ENCODE results near the gene PECR.
A peak's percentile ranks its signal among the peaks of the same experiment; 100 is the strongest.
"Not testable (repeated sequence)": the region's sequence is repeated elsewhere in the genome, so short reads cannot be mapped to it uniquely, and the experiment has no call there.

The PECR gene

GRCh38 chr2:216023055-216023648 is 58.5 kb downstream of the PECR start:
- DNase-seq, result peak; percentile 56 to 65

GRCh38 chr2:216021768-216022565 is 59.6 kb downstream of the PECR start:
- no peak for DNase-seq

DNA sequence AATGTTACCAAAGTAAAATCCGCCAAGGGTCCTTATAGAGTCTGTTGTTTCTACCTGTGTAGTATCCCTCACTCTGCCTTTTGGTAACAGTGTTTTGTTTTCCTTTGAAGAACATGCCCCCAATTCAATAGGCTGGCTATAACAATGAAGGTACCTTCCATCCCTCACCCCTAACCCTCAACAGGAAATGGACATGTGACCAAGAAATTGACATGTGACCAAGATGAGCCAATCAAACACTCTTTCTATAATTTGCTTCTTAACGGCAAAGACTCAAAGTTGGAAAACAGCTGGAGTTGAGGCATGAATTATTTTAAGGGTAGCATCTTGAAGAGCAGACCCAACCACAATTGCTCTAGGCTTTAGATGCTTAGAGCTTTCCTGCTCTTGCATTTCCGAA is 62.9 kb downstream of the PECR start:
- DNase-seq, result no peak

DNA sequence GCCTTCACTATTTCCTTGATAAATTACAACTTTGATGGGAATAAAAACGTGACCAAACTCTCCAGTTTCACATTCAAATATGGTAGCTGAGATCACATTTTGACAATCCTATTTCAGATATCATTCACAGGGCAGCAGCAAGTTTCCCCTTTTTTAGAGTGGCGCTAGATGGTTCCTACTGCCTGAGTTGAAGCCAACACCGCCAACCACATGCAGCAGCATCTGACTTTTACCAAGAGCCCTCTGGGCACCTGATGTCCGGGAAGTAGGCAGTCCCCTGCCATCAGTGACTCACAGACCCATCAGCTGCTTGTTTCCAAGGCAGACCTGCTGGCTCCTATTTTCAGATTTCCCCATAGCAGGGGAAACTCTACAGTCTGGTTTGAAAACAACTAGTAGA is 64.2 kb downstream of the PECR start:
- DNase-seq, result peak; percentile 51 to 64

DNA sequence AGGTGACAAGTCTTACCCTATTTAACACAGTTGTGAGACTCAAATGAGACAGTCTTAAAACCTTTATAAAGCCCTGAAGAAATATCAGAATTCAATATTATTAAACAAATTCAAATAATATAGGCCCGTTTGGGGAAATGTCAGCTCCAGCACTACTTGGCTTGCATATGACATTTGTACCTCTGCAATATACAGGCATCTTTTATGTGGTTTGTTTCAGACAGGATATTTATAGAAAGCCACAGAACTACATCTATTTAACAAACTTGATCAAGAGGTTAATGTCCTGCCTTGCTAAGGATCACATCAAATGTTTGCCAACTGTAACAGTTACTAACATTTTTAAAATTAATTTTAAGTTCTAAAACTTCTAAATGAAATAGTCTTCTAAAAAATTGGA is 65.0 kb downstream of the PECR start:
- no peak for DNase-seq

- DNase-seq, result peak; percentile 45 to 60
These were observed 65.7 kb downstream of the PECR start for GRCh38 chr2:216015722-216016464.

DNA sequence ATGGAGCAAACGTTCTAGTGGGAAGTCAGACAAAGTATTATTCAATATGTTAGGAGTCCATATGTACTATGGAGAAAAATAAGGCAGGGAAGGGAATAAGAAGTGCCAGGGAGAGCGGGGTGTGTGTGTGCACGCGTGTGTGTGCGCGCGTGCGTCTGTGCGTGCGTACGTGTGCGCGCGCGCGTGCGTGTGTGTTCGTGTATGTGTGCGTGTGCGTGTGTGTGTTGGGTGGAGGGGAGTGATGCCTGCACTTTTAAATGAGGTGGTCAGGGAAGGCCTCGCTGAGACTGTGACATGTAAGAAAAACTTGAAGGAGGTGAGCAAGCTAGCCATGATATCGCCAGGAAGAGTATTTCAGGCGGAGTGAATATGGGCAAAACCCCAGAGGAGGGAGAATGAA is 66.6 kb downstream of the PECR start:
- DNase-seq, result no peak

DNA sequence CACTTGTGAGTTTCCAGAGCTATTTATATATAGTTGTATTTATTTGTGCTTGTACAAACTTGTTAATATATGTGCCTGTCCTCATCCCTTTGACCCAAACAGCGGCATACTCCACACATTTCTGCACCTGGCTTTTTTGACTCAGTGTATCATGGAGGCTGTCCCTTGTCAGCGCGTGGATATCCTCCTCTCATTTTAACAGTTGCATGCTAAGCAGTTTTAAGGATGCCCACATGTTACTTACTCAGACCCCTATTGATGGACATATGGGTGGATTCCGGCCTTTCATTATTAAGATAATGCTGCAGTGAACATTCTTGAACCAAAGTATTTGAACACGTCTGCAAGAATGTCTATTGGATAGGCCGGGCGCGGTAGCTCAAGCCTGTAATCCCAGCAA is 67.6 kb downstream of the PECR start:
- DNase-seq, result no peak

GRCh38 chr2:216013080-216013909 is 68.3 kb downstream of the PECR start, which contains the start of gene MREG:
MREG (minus strand) TSS chr2:216013551; CDS start chr2:216013327, 224 bp downstream.
- DNase-seq, result peak; percentile 91 to 92

GRCh38 chr2:216012830-216013079 is 68.9 kb downstream of the PECR start:
- no peak for DNase-seq

- DNase-seq, result no peak
These were observed 69.3 kb downstream of the PECR start for GRCh38 chr2:216012133-216012829.

DNA sequence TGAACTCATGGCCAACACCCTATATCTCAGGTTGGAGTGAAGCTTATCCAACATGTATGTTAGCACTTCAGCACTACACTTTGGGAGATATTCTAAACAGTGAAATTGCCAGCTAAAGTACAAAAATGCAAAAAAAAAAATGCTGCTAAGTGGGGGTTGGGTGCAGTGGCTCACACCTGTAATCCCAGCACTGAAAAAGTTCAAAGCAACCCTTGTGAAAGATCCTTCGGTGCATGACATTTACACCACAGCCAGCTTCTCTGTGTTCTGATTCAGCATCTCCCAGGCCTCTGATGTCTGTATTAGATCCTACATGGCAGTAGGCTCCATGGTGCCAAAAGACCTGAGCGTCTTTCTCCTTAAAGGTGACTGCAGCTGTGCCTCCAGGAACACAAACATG is 72.4 kb downstream of the PECR start:
- DNase-seq, result not testable (repeated sequence)

GRCh38 chr2:216008387-216008786 is 73.2 kb downstream of the PECR start:
- DNase-seq, result no peak

DNA sequence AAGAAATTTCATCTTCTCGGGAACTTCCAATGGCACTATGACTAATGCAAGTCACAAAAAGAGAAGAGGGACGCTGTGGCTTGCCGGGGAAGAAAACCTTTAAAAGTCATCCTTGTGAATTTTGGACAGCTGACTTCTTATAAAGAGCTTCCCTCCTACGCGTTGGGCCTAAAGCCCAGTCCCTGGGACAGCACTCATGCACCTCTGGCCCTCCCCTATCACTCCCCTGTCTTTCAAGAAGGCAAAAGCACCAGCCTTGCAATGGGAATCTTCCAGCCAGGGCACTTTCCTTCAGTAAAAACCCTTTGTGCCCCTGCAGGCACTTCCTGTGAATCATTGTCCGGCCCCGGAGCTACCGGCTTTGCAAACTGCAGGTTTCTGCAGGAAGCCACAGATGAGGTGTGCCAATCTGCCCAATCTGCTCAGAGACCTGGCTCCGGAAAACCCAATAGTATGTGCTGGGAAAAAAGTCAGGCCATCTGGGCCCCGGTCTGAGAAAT is 75.4 kb downstream of the PECR start:
- DNase-seq, result peak; percentile 66 to 68

GRCh38 chr2:216004697-216005283 is 76.8 kb downstream of the PECR start:
- peak in 1 of 2 experiments; percentile 36 for DNase-seq

DNA sequence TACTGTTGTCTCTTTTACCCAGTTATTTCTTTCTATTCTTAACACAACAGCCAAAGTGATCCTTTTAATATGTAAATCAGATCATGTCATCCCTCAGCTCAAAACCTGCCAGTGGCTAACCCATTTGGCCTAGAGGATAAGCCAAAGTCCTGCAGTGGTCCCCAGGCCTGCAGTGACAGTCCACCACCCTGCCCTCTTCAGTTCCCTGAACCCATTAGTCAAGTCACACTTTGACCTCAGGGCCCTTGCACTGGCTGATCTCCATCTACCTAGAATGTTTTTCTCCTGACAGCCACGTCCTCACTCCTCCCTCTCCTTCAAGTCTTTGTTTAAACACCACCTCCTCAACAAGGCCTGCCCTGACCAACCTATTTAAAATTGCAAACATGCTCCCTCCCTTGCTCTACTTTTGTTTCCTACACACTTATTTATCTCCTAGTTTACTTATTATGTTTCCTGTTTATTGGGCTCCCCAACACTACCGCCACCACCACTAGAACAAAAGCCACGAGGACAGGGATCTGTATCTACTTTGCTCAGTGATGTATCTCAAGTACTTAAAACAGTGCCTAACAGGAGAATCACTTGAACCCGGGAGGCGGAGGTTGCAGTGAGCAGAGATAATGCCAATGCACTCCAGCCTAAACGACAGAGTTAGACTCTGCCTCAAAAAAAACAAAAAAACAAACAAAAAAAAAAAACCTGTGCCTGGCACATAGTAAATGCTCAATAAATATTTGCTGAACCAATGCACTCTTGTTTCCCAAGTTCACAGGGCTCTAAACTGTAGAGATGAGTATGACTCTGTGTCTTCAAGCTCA is 77.5 kb downstream of the PECR start:
- no peak for DNase-seq

DNA sequence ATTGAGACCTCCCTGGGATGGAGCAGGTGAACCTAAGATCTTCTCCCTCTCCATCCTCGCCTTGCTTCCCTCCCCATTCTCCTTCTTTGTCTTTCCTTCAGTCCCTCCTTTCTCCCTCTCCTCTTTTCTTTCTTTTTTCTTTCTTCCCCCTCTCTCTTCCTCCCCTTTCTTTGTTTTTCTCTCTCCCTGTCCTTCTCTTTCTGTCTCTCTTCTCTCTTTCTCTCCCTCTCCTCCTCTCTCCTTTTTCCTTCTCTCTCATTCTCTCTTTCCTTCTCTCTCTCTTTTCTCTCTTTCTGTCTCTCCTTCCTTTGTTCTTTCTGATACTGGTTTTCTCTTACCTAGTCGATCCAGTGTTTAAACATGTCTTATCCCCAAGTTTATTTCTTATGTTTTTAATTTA is 78.9 kb downstream of the PECR start:
- no peak for DNase-seq

DNA sequence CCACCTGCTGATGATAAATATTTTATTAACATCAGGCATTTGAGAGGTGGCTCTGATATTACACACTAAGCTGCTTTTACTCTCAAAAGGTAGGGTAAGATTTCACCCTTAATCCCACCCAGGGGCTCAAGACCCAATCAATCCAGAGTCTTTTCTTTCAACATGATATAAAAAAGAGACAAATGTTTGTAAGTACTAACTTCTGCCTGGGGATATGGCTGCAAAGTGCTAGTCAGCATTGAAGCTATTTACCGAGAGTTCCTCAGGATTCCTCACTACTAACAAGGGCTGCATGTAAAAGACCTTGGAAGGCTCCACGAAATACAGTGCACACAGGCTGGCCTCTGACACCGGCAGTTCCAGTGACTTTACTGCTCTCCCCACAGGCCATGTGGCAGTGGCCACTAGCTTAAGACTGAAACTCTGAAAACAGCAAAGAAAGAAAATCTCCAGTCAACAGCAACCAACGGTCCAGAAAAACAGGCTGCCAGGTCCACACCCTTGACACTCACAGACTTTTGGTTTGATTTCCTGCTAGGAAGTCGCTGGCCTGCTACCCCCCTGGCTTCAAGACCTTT is 79.4 kb downstream of the PECR start:
- no peak for DNase-seq

DNA sequence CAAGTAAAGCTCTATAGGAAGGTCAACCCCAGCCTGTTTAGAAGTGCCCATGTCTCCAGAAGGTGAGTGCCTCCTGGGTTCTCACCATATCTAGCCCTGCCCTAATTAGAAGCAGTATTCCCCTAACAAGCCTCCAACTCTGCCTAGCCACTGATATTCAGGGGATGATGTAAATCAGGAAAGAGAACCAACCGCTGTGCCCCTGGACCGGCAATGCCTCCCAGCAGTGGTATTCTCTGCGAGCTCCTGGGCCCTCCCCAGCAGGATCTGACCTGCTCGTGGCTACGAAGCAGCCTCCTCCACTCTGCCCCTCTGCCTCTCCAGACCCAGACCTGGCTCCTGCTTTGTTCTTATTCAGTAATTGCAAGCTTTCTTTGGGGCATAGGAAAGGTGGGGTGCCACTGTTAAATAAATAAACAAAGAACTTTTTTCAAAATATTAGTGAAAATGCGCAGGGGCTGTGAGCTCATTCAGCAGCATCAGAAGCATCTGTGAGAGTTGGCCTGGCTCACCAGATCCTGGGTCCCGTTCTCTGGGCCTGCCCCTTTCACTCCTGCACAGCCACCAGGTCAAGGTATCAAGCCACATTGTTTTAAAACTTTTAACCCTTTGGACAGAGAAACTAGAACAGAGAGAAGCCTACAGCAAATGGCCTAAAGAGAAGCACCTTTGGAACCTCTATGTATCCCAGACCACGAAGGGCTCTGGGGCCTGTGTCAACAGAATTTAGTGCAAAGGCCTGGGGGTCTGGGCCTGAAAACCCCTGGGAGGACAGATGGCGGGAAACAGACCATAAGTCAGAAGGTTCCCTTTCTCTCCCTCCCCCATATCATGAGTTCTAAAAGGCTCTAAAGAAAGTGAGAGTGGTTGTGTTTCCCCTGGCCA is 80.2 kb downstream of the PECR start:
- DNase-seq, result no peak

GRCh38 chr2:215998636-215999035 is 83.0 kb downstream of the PECR start:
- no peak for DNase-seq
